ENCODE results near the gene EIF4EBP3. TPM values are rescaled to one million over a fixed set of nuclear protein-coding genes. Genes with fewer than 3 reads are reported as not detected.

Gene EIF4EBP3
- total RNA-seq, 1 donor from 2014 or later, result 16.4 TPM

DNA sequence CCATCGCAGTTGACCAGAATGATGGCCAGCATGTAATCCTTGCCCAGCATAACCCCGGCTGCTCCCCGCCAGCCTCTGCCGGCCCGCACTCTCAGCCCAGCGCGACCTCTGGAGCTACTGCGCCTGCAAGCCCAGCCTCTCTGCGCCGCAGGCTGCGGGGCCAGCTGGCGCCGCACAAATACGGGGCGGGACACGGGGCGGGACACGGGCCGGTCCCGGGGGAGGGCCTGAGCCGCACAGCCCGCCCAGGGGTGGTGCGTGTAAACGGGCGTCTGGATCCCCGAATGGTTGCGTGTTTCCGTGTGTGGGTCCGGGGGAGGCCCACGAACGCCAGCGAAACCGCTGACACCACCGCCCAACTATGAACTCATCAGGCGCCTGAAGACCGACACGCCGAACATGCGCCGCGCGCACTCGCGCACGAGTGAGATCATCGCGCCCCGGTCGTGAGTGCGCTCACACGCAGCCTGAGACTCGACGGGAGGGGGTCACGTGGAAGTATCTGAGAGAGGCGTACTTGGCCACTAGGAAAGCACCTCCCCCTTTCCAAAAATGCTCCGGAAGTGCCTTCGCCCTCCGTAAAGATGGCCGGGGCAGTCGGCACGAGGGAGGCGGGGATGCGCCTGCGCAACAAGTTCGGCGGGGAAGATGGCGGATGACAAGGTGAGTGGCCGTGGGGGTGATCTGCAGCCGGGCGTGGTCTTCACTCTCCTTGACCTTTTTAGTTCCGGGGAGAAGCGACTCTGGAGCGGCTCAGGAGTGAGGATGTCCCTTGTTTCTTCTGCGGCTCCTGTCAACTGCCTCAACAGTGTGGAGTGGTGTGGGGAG, 16.9 kb downstream of the EIF4EBP3 start, which contains the start of the genes APBB3 and SLC35A4:
TSS of gene APBB3 (minus strand) at position 403 of the 828 bp plus-strand sequence. CDS start at position 50, 353 bp downstream.
TSS of gene SLC35A4 (plus strand) at position 633 of the 828 bp plus-strand sequence. CDS start 2,342 bp downstream, outside the sequence.
- H3K27ac Mint-ChIP-seq (ENCODE audit: unreplicated experiment), result peak within 1 kb of the TSS; percentile 84
- H3K27me3 Mint-ChIP-seq (ENCODE audit: unreplicated experiment), result peaks cover 37% of the 10 kb centered on the region
- H3K4me1 Mint-ChIP-seq (ENCODE audit: unreplicated experiment), result peaks cover 23% of the 10 kb centered on the region
- H3K4me3 Mint-ChIP-seq (ENCODE audit: unreplicated experiment), result peak within 1 kb of the TSS; percentile 99
- peak; percentile 87 for DNase-seq (ENCODE audit: low spot score)
- peaks cover 33% of the 10 kb centered on the region for H3K36me3 Mint-ChIP-seq (ENCODE audit: low read depth, unreplicated experiment)
- TF ChIP-seq, protein P1, sequence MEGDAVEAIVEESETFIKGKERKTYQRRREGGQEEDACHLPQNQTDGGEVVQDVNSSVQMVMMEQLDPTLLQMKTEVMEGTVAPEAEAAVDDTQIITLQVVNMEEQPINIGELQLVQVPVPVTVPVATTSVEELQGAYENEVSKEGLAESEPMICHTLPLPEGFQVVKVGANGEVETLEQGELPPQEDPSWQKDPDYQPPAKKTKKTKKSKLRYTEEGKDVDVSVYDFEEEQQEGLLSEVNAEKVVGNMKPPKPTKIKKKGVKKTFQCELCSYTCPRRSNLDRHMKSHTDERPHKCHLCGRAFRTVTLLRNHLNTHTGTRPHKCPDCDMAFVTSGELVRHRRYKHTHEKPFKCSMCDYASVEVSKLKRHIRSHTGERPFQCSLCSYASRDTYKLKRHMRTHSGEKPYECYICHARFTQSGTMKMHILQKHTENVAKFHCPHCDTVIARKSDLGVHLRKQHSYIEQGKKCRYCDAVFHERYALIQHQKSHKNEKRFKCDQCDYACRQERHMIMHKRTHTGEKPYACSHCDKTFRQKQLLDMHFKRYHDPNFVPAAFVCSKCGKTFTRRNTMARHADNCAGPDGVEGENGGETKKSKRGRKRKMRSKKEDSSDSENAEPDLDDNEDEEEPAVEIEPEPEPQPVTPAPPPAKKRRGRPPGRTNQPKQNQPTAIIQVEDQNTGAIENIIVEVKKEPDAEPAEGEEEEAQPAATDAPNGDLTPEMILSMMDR (IDR thresholded peaks at IDR 0.05; ENCODE audit: unreplicated experiment), result no peak
- no peaks in the 10 kb centered on the region for H3K9me3 Mint-ChIP-seq (ENCODE audit: unreplicated experiment)

DNA sequence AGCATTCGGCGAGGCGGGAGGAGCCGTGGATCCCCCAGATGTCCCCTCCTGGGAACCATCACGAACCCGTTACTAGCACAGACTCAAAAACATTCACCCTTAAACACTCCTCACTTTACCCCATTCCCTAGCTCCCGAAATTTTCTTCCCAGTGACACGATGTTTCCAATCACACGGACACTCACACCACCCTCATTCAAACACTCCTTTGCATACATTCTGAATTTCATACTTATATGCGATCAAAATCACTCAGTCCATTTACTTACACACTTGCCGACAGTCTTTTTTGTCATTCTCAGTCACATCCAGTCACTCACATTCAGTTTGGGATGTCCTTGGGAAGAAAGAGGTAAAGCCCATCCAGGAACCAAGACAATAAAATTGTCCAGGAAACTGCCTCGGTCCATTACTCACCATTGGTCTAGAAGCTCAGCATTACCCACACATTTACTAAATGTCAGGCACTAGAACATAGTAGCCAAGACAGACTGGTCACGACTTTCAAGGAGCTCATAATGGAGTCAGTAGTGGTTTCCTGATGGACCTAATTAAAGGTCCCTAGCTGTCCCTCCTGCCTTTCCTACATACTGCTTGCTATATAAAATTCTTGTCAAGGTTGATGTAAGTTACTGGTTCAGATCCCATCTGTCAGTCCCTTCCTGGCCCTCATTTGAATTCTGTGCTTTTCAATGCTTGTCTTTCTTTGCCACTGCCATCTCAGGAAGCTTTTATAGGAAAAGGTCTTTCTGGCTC, 17.7 kb downstream of the EIF4EBP3 start:
- Mint-ChIP-seq H3K9me3 (ENCODE audit: unreplicated experiment) (no peaks in the 10 kb centered on the region), H3K36me3 (ENCODE audit: low read depth, unreplicated experiment) (peaks cover 31% of the 10 kb centered on the region), H3K4me3 (ENCODE audit: unreplicated experiment) (peak overlapping the region; percentile 99), H3K4me1 (ENCODE audit: unreplicated experiment) (peaks cover 23% of the 10 kb centered on the region), H3K27ac (ENCODE audit: unreplicated experiment) (peak overlapping the region; percentile 84), H3K27me3 (ENCODE audit: unreplicated experiment) (peaks cover 38% of the 10 kb centered on the region)
- DNase-seq (ENCODE audit: low spot score), result no peak
- TF ChIP-seq, protein P1 (IDR thresholded peaks at IDR 0.05; ENCODE audit: unreplicated experiment), result no peak

DNA sequence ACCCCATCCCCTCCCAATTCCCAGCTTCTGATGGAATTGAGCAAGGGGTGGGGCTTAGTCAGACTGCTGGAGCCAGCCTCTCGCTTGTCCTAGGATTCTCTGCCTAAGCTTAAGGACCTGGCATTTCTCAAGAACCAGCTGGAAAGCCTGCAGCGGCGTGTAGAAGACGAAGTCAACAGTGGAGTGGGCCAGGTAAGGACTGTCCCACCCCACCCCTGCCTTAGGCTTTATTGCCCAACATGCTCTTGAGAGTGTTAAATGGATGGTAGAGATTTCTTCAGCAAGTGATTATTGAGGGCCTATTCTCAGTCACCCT, 18.3 kb downstream of the EIF4EBP3 start:
- Mint-ChIP-seq H3K27me3 (ENCODE audit: unreplicated experiment) (peaks cover 39% of the 10 kb centered on the region), H3K27ac (ENCODE audit: unreplicated experiment) (peak overlapping the region; percentile 3), H3K36me3 (ENCODE audit: low read depth, unreplicated experiment) (peaks cover 36% of the 10 kb centered on the region)

DNA sequence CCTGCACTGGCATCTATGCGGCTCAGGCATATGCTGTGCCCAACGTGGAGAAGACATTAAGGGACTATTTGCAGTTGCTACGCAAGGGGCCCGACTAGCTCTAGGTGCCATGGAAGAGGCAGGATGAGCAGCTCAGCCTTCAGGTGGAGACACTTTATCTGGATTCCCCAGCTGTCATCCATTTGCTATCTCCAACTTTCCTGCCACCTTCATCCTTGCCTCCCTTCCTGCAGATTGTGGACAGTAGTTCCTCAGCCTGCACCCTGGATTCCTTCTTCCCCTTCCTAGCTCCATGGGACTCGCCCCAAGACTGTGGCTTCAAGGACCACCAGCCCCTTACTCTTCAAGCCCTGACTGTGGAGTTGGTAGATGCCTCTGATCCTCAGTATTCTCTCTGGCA, 19.2 kb downstream of the EIF4EBP3 start:
- peaks cover 38% of the 10 kb centered on the region for H3K36me3 Mint-ChIP-seq (ENCODE audit: low read depth, unreplicated experiment)
- H3K4me1 Mint-ChIP-seq (ENCODE audit: unreplicated experiment), result peaks cover 23% of the 10 kb centered on the region
- no peaks in the 10 kb centered on the region for H3K9me3 Mint-ChIP-seq (ENCODE audit: unreplicated experiment)
- H3K27ac Mint-ChIP-seq (ENCODE audit: unreplicated experiment), result peak overlapping the region; percentile 42
- TF ChIP-seq, protein P1 (IDR thresholded peaks at IDR 0.05; ENCODE audit: unreplicated experiment), result no peak
- H3K27me3 Mint-ChIP-seq (ENCODE audit: unreplicated experiment), result peaks cover 36% of the 10 kb centered on the region
- no peak for DNase-seq (ENCODE audit: low spot score)
- H3K4me3 Mint-ChIP-seq (ENCODE audit: unreplicated experiment), result peak overlapping the region; percentile 71

More for the DNA sequence above, 18.3 kb downstream of the EIF4EBP3 start:
- H3K4me1 Mint-ChIP-seq (ENCODE audit: unreplicated experiment), result peaks cover 23% of the 10 kb centered on the region
- peak overlapping the region; percentile 99 for H3K4me3 Mint-ChIP-seq (ENCODE audit: unreplicated experiment)
- TF ChIP-seq, protein P1 (IDR thresholded peaks at IDR 0.05; ENCODE audit: unreplicated experiment), result no peak
- H3K9me3 Mint-ChIP-seq (ENCODE audit: unreplicated experiment), result no peaks in the 10 kb centered on the region
- DNase-seq (ENCODE audit: low spot score), result no peak

All from endothelial cell (in vitro differentiated cells).